ENCODE data around the gene THRA. TPM values are rescaled to one million over a fixed set of nuclear protein-coding genes. Genes with fewer than 3 reads are reported as not detected.

The THRA gene
- total RNA-seq, 1 donor from 2014 or later, result 31.9 TPM

- no peaks in the 10 kb centered on the region for H3K9me3 Mint-ChIP-seq (ENCODE audit: low read depth)
- no peak for TF ChIP-seq CTCF (IDR thresholded peaks at IDR 0.05)
- no peak for DNase-seq (ENCODE audit: low spot score)
- H3K27ac Mint-ChIP-seq (ENCODE audit: unreplicated experiment), result no peak overlapping the region
- no peaks in the 10 kb centered on the region for H3K36me3 Mint-ChIP-seq (ENCODE audit: low read depth)
- peaks cover 30% of the 10 kb centered on the region for H3K4me1 Mint-ChIP-seq (ENCODE audit: low read depth)
- H3K27me3 Mint-ChIP-seq (ENCODE audit: low read depth), result no peaks in the 10 kb centered on the region
- no peak overlapping the region for H3K4me3 Mint-ChIP-seq (ENCODE audit: unreplicated experiment)
Observed at GRCh38 chr17:40059729-40060475, 2.9 kb upstream of the THRA start.

GRCh38 chr17:40060887-40061608, 1.7 kb upstream of the THRA start:
- no peaks in the 10 kb centered on the region for H3K36me3 Mint-ChIP-seq (ENCODE audit: low read depth)
- no peak overlapping the region for H3K27ac Mint-ChIP-seq (ENCODE audit: unreplicated experiment)
- H3K9me3 Mint-ChIP-seq (ENCODE audit: low read depth), result no peaks in the 10 kb centered on the region
- no peak for TF ChIP-seq CTCF (IDR thresholded peaks at IDR 0.05)
- H3K27me3 Mint-ChIP-seq (ENCODE audit: low read depth), result no peaks in the 10 kb centered on the region
- no peak overlapping the region for H3K4me3 Mint-ChIP-seq (ENCODE audit: unreplicated experiment)
- DNase-seq (ENCODE audit: low spot score), result no peak
- peaks cover 40% of the 10 kb centered on the region for H3K4me1 Mint-ChIP-seq (ENCODE audit: low read depth)

GRCh38 chr17:40061609-40062038, 1.1 kb upstream of the THRA start:
- no peak for TF ChIP-seq CTCF (IDR thresholded peaks at IDR 0.05)
- Mint-ChIP-seq H3K9me3 (ENCODE audit: low read depth) (no peaks in the 10 kb centered on the region), H3K27me3 (ENCODE audit: low read depth) (no peaks in the 10 kb centered on the region), H3K4me1 (ENCODE audit: low read depth) (peaks cover 43% of the 10 kb centered on the region), H3K4me3 (ENCODE audit: unreplicated experiment) (peak overlapping the region; percentile 67), H3K36me3 (ENCODE audit: low read depth) (no peaks in the 10 kb centered on the region), H3K27ac (ENCODE audit: unreplicated experiment) (no peak overlapping the region)
- DNase-seq (ENCODE audit: low spot score), result no peak

- H3K4me1 Mint-ChIP-seq (ENCODE audit: low read depth), result peaks cover 56% of the 10 kb centered on the region
Observed at GRCh38 chr17:40063187-40063771, 514 bp downstream of the THRA start.

More at GRCh38 chr17:40063187-40063771, 514 bp downstream of the THRA start:
- Mint-ChIP-seq H3K9me3 (ENCODE audit: low read depth) (no peaks in the 10 kb centered on the region), H3K4me3 (ENCODE audit: unreplicated experiment) (peak overlapping the region; percentile 85), H3K27me3 (ENCODE audit: low read depth) (no peaks in the 10 kb centered on the region), H3K27ac (ENCODE audit: unreplicated experiment) (peak overlapping the region; percentile 69), H3K36me3 (ENCODE audit: low read depth) (no peaks in the 10 kb centered on the region)
- no peak for DNase-seq (ENCODE audit: low spot score)
- TF ChIP-seq CTCF (IDR thresholded peaks at IDR 0.05), result no peak
